DOHH2 (cell line): ENCODE data around the gene GPD2.
"Not testable (repeated sequence)": the region's sequence is repeated elsewhere in the genome, so short reads cannot be mapped to it uniquely, and the experiment has no call there.

Experiments
- H3F3A ChIP-seq: fragments of 200-600 bp; sonication (generic), shearing (Covaris generic); 2 replicates; pipeline ENCODE4 v1.6.0; 2016; ENCODE audit warnings: antibody characterized with exemption, mild to moderate bottlenecking; ENCODE audit not compliant: control insufficient read depth, insufficient read depth
- H3K27ac ChIP-seq: fragments of 200-600 bp; sonication (generic); 2 replicates; pipeline ENCODE4 v1.5.1; 2014; ENCODE audit warnings: low read depth, mild to moderate bottlenecking, low read length, moderate library complexity
- H3K27me3 ChIP-seq: fragments of 200-600 bp; sonication (generic); 2 replicates; pipeline ENCODE4 v1.6.1; 2014; ENCODE audit warnings: mild to moderate bottlenecking, low read length, mixed read lengths; ENCODE audit not compliant: control insufficient read depth
- H3K36me3 ChIP-seq: fragments of 200-600 bp; sonication (generic); 2 replicates; pipeline ENCODE4 v1.6.1; 2014; ENCODE audit warnings: mild to moderate bottlenecking, low read length, moderate library complexity, mixed read lengths; ENCODE audit not compliant: control insufficient read depth
- H3K4me1 ChIP-seq: fragments of 200-600 bp; sonication (generic); 2 replicates; pipeline ENCODE4 v1.6.1; 2014; ENCODE audit warnings: mild to moderate bottlenecking, low read length, mixed read lengths; ENCODE audit not compliant: control insufficient read depth
- H3K4me2 ChIP-seq: fragments of 200-600 bp; sonication (generic); 2 replicates; pipeline ENCODE4 v1.6.0; 2014; ENCODE audit warnings: mild to moderate bottlenecking, low read length, moderate library complexity
- H3K4me3 ChIP-seq: fragments of 200-600 bp; sonication (generic); 2 replicates; pipeline ENCODE4 v1.5.1; 2014; ENCODE audit warnings: mild to moderate bottlenecking, low read length, mixed read lengths
- H3K79me2 ChIP-seq: fragments of 200-600 bp; sonication (generic); 2 replicates; pipeline ENCODE4 v1.6.1; 2014; ENCODE audit warnings: mild to moderate bottlenecking, low read length, mixed read lengths; ENCODE audit not compliant: control insufficient read depth
- H3K9me2 ChIP-seq: fragments of 200-600 bp; sonication (generic); replicated peaks from 2 replicates; pipeline ENCODE4 v1.6.1; 2014; ENCODE audit warnings: mild to moderate bottlenecking, low read length, mixed read lengths; ENCODE audit not compliant: control insufficient read depth
- H3K9me3 ChIP-seq: fragments of 200-600 bp; sonication (generic); 2 replicates; pipeline ENCODE4 v1.6.1; 2014; ENCODE audit warnings: antibody characterized with exemption, low read length, mixed read lengths; ENCODE audit not compliant: control insufficient read depth, insufficient read depth
- H4K20me1 ChIP-seq: fragments of 200-600 bp; sonication (generic); 2 replicates; pipeline ENCODE4 v1.6.0; 2014; ENCODE audit warnings: low read depth, mild to moderate bottlenecking, antibody characterized with exemption, low read length, moderate library complexity; ENCODE audit not compliant: control insufficient read depth, insufficient read depth
- EZH2phosphoT487 ChIP-seq: fragments of 200-600 bp; sonication (generic); IDR thresholded peaks from 2 replicates; pipeline ENCODE4 v1.6.1; 2017; ENCODE audit warnings: borderline replicate concordance, mild to moderate bottlenecking, antibody characterized with exemption, low read length, moderate library complexity, mixed read lengths
- TF ChIP-seq, protein P1 (sequence below): fragments of 200-600 bp; sonication (generic); IDR thresholded peaks from one replicate; pipeline ENCODE4 v1.5.1; 2014; ENCODE audit warnings: antibody characterized with exemption, mild to moderate bottlenecking, low read depth, low read length; ENCODE audit not compliant: poor library complexity, severe bottlenecking

Gene GPD2

DNA sequence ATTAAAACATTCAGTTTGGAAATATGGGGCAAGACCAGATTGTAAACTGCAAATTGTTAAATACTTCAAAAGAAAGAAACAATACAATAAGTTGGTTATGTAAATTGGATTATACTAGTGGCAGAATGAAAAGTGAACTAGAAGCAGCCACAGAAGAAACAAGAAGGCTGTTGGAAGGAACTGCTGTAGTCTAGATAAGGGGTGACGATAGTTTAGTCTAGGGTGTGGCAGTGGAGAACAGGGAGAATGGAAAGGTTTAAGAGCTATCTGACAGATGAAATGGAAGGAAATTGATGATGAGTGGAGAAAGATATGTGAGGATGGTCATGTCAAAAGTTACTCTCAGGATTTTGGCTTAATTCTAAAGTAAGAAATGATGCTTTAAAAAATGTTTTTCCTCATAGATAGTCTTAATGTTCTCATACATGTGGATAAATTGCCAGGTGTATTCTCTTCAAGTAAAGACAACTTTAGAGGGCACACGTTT, 179.7 kb downstream of the GPD2 start:
- Histone ChIP-seq H3K27ac (no peak overlapping the region), H3K36me3 (no peaks in the 10 kb centered on the region), H3K9me3 (no peaks in the 10 kb centered on the region), H3K4me3 (no peak overlapping the region), H3K79me2 (no peaks in the 10 kb centered on the region), H3K4me1 (no peaks in the 10 kb centered on the region), H3F3A (no peaks in the 10 kb centered on the region), H3K27me3 (no peaks in the 10 kb centered on the region), H4K20me1 (no peaks in the 10 kb centered on the region), H3K9me2 (no peaks in the 10 kb centered on the region), H3K4me2 (no peak overlapping the region)
- TF ChIP-seq EZH2phosphoT487, result no peak
- TF ChIP-seq, protein P1, sequence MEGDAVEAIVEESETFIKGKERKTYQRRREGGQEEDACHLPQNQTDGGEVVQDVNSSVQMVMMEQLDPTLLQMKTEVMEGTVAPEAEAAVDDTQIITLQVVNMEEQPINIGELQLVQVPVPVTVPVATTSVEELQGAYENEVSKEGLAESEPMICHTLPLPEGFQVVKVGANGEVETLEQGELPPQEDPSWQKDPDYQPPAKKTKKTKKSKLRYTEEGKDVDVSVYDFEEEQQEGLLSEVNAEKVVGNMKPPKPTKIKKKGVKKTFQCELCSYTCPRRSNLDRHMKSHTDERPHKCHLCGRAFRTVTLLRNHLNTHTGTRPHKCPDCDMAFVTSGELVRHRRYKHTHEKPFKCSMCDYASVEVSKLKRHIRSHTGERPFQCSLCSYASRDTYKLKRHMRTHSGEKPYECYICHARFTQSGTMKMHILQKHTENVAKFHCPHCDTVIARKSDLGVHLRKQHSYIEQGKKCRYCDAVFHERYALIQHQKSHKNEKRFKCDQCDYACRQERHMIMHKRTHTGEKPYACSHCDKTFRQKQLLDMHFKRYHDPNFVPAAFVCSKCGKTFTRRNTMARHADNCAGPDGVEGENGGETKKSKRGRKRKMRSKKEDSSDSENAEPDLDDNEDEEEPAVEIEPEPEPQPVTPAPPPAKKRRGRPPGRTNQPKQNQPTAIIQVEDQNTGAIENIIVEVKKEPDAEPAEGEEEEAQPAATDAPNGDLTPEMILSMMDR, result no peak

DNA sequence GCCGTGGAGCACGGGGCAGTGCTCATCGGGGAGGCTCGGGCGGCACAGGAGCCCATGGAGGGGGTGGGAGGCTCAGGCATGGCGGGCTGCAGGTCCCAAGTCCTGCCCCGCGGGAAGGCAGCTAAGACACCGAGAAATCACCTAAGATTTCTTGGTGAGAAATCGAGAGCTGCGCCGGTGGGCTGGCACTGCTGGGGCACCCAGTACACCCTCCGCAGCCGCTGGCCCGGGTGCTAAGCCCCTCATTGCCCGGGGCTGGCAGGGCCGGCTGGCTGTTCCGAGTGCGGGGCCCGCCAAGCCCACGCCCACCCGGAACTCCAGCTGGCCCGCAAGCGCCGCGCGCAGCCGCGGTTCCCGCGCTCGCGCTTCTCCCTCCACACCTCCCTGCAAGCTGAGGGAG, 181.9 kb downstream of the GPD2 start:
- H3K9me3 ChIP-seq, H4K20me1 ChIP-seq, H3K27ac ChIP-seq, H3K4me1 ChIP-seq, H3K4me2 ChIP-seq, H3K9me2 ChIP-seq, H3K27me3 ChIP-seq, H3K79me2 ChIP-seq, H3F3A ChIP-seq, H3K4me3 ChIP-seq, H3K36me3 ChIP-seq: not testable (repeated sequence)

DNA sequence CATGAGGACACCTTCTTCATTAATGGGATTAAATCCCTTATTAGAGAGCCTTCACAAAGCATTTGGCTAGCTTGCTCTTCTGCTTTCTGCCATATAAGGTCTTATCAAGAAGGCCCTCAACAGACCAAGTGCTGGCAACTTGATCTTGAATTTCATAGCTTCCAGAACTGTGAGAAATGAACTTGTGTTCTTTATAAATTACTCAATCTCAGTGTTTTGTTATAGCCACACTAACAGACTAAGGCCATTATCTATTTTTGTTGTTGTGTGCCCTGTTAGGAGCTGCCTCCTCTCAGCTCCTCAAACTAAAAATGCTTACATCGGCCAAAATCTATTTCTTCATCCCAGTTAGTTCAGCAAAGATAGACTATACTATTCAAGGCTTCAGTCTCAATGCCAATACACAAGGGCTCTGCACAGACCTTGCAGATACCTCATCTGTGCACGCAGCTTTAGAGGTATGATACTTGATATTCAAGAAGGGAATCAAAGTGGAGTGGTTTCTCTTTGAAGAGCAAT, 182.9 kb downstream of the GPD2 start:
- Histone ChIP-seq H3K4me1 (no peaks in the 10 kb centered on the region), H4K20me1 (no peaks in the 10 kb centered on the region), H3K27ac (no peak overlapping the region), H3K9me2 (no peaks in the 10 kb centered on the region; the same call in 1 of the 2 replicates), H3F3A (no peaks in the 10 kb centered on the region), H3K4me3 (no peak overlapping the region), H3K9me3 (no peaks in the 10 kb centered on the region), H3K79me2 (no peaks in the 10 kb centered on the region), H3K36me3 (no peaks in the 10 kb centered on the region), H3K4me2 (no peak overlapping the region), H3K27me3 (no peaks in the 10 kb centered on the region)
- TF ChIP-seq, protein P1, result no peak
- TF ChIP-seq EZH2phosphoT487, result no peak

DNA sequence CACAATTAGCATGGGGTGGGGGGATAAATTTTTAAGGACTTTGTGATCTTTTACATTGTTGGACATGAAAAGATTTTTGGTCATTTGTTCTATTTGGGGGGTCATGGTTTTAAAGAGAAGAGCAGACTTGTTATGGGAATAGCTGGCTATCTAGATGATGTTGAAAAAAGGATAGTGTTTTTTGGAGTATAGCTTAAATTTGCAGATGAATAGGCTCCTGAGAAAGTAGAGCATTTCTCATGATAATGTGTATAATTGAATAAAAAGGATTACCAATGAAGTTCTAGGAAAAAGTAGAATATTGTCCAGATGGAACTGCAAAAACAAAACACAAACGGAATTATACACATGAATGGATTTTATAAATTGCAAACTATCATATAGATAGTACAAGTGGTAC, 186.3 kb downstream of the GPD2 start:
- no peaks in the 10 kb centered on the region for H3K4me1 ChIP-seq
- H3K36me3 ChIP-seq, result no peaks in the 10 kb centered on the region
- H3K9me2 ChIP-seq, result no peaks in the 10 kb centered on the region; the same call in 1 of the 2 replicates
- TF ChIP-seq EZH2phosphoT487, result no peak
- TF ChIP-seq, protein P1, result no peak
- H4K20me1 ChIP-seq, result no peaks in the 10 kb centered on the region
- H3K79me2 ChIP-seq, result no peaks in the 10 kb centered on the region
- no peak overlapping the region for H3K4me2 ChIP-seq
- no peaks in the 10 kb centered on the region for H3F3A ChIP-seq
- H3K4me3 ChIP-seq, result no peak overlapping the region
- no peaks in the 10 kb centered on the region for H3K27me3 ChIP-seq
- no peaks in the 10 kb centered on the region for H3K9me3 ChIP-seq
- H3K27ac ChIP-seq, result no peak overlapping the region
